ENCODE data around the gene BUD31. TPM values are rescaled to one million over a fixed set of nuclear protein-coding genes. Genes with fewer than 3 reads are reported as not detected.

BUD31 gene
- total and polyA plus RNA-seq, 4 donors, result 64.9 to 125 (median 112) TPM

DNA sequence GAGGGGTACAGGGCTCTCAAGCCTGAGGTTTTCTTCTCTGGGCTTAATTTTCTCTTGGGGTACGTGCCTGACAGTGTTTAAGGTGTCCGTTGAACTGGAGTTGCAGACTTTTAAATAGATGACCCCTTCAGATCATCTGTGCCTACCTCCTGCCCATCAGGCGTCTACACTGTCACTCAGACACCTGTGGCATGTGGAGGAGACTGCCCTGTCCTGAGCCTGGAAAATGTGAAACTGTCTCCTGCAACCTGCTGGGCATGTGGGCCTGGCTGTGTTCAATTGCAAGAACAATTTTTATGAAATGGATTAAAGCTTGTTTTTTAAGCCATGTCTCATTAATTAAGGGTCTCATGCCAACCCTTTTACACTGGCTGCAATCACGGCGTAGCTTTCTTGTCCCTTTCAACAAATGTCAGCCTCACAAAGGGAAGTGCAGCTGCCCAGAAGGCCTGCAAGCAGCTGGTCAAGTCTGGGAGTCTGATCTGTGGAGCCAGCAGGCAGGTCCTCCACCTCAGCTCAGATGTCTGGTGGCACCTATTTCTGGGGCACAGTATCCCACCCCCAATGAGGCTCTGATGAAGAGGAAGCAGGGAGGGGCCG, 48.4 kb downstream of the BUD31 start:
- Histone ChIP-seq H3K9me3 (ENCODE audit: control insufficient read depth, insufficient read depth, low read length) (no peaks in the 10 kb centered on the region), H3K27me3 (ENCODE audit: control insufficient read depth, insufficient read depth, low read length) (no peaks in the 10 kb centered on the region), H3K4me3 (ENCODE audit: low read depth, low read length) (no peak overlapping the region), H3K4me1 (ENCODE audit: control insufficient read depth, insufficient read depth, low read length) (peaks cover 22% of the 10 kb centered on the region), H3K36me3 (ENCODE audit: control insufficient read depth, insufficient read depth, low read length) (peaks cover 85% of the 10 kb centered on the region), H3K27ac (ENCODE audit: low read depth, low read length) (no peak overlapping the region)
- no peak for DNase-seq (ENCODE audit: low read depth in 4 of 6, low spot score in 6 of 6)
- WGBS (ENCODE audit: insufficient coverage), result no CpG with 5 or more reads among the region's 6 CpGs

DNA sequence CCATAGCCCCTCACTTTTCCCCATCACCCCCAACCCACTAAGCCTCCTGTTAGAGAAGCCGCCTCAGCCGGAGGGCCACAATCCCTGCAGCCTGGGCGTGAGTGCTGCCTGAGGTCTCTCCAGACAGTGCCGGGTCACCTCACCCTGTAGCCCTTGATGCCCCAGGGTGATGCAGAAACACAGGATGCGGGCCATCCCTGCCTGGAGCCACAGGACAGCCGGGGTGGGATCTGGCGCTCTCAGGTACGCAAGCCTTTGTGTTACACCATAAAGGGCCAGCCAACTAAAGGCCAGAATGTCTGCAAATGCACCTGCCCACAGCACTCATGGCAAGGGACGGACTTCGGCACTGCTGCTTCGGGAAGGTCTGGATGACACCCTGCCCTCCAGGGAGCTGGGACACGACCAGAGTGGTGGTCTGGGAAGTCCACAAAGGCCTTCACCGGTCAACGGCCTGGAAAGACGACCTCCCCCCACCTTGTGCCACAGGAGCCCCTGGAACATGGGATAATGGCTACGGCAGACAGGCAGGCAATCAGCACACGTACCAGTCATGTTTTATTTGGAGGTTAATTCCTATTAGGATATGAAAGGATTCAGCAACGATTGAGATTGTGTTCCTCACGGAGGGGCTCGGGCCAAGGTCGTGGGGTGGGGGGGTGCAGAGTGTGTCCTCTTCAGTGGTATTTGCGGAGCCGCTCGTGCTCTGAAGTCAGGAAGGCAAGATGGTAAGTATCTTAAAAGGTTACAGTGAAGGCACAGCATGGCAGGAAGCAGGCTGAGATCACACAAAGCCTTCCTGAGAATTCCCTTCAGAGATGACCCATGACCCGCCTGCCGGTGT, 49.1 kb downstream of the BUD31 start:
- peaks cover 22% of the 10 kb centered on the region for H3K4me1 ChIP-seq (ENCODE audit: control insufficient read depth, insufficient read depth, low read length)
- no peak overlapping the region for H3K27ac ChIP-seq (ENCODE audit: low read depth, low read length)
- DNase-seq (ENCODE audit: low read depth in 4 of 6, low spot score in 6 of 6), result no peak
- peaks cover 82% of the 10 kb centered on the region for H3K36me3 ChIP-seq (ENCODE audit: control insufficient read depth, insufficient read depth, low read length)
- H3K27me3 ChIP-seq (ENCODE audit: control insufficient read depth, insufficient read depth, low read length), result no peaks in the 10 kb centered on the region
- H3K9me3 ChIP-seq (ENCODE audit: control insufficient read depth, insufficient read depth, low read length), result no peaks in the 10 kb centered on the region
- WGBS (ENCODE audit: insufficient coverage), result 87% methylated on average over 25 of the region's 26 CpGs
- H3K4me3 ChIP-seq (ENCODE audit: low read depth, low read length), result no peak overlapping the region

GRCh38 chr7:99459087-99459486, 50.3 kb downstream of the BUD31 start:
- WGBS (ENCODE audit: insufficient coverage), result 94% methylated on average over 5 of the region's 8 CpGs
- Histone ChIP-seq H3K4me1 (ENCODE audit: control insufficient read depth, insufficient read depth, low read length) (peaks cover 22% of the 10 kb centered on the region), H3K4me3 (ENCODE audit: low read depth, low read length) (no peak overlapping the region), H3K27ac (ENCODE audit: low read depth, low read length) (no peak overlapping the region), H3K27me3 (ENCODE audit: control insufficient read depth, insufficient read depth, low read length) (no peaks in the 10 kb centered on the region), H3K9me3 (ENCODE audit: control insufficient read depth, insufficient read depth, low read length) (no peaks in the 10 kb centered on the region), H3K36me3 (ENCODE audit: control insufficient read depth, insufficient read depth, low read length) (peaks cover 74% of the 10 kb centered on the region)
- DNase-seq (ENCODE audit: low read depth in 4 of 6, low spot score in 6 of 6), result no peak

DNA sequence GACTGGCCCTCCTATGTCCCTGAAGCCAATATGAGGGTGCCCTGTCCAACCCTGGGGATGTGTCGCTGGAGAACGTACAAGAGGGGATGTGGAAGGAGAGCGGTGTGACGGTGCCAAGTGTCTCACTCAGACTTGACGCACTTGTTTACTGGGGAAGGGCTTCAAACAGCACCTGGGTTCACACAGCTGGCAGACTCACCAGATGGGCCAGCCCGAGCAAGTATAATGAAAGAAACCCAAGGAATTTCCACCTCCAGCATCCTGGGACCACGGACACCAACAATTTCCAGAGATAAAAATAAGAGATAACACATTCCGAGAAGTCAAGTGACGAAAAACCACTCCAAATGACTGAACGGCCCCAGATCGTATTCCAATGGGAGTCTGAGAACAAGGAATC, 51.9 kb downstream of the BUD31 start:
- Histone ChIP-seq H3K4me1 (ENCODE audit: control insufficient read depth, insufficient read depth, low read length) (peaks cover 32% of the 10 kb centered on the region), H3K27me3 (ENCODE audit: control insufficient read depth, insufficient read depth, low read length) (no peaks in the 10 kb centered on the region), H3K4me3 (ENCODE audit: low read depth, low read length) (no peak overlapping the region), H3K9me3 (ENCODE audit: control insufficient read depth, insufficient read depth, low read length) (no peaks in the 10 kb centered on the region), H3K27ac (ENCODE audit: low read depth, low read length) (no peak overlapping the region), H3K36me3 (ENCODE audit: control insufficient read depth, insufficient read depth, low read length) (peaks cover 64% of the 10 kb centered on the region)
- no peak for DNase-seq (ENCODE audit: low read depth in 4 of 6, low spot score in 6 of 6)
- WGBS (ENCODE audit: insufficient coverage), result 90% methylated on average over 9 of the region's 11 CpGs

- DNase-seq (ENCODE audit: low read depth in 4 of 6, low spot score in 6 of 6), result no peak
- no peak overlapping the region for H3K4me3 ChIP-seq (ENCODE audit: low read depth, low read length)
- no peaks in the 10 kb centered on the region for H3K9me3 ChIP-seq (ENCODE audit: control insufficient read depth, insufficient read depth, low read length)
- peaks cover 58% of the 10 kb centered on the region for H3K36me3 ChIP-seq (ENCODE audit: control insufficient read depth, insufficient read depth, low read length)
- 94% methylated on average over 2 of the region's 2 CpGs for WGBS (ENCODE audit: insufficient coverage)
- peaks cover 31% of the 10 kb centered on the region for H3K4me1 ChIP-seq (ENCODE audit: control insufficient read depth, insufficient read depth, low read length)
- H3K27me3 ChIP-seq (ENCODE audit: control insufficient read depth, insufficient read depth, low read length), result no peaks in the 10 kb centered on the region
- no peak overlapping the region for H3K27ac ChIP-seq (ENCODE audit: low read depth, low read length)
Observed at GRCh38 chr7:99461221-99461620, 52.5 kb downstream of the BUD31 start.

DNA sequence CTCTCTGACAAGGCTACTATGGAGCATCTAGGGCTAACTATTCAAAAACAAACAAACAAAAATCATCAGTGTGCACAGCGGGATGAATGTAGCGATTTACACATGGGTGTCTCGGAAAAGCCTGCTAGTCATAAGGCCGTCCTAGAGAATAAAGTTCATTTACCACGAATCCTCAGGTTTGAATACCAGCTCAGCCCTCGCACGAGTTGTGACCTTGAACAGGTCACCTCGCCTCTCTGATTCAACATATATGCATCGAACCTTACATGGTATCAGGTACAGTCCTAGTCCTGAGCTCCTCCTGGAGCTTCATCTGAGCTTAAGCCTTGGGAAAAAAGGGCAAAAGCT, 56.6 kb downstream of the BUD31 start:
- WGBS (ENCODE audit: insufficient coverage), result 13% methylated on average over 9 of the region's 9 CpGs
- Histone ChIP-seq H3K27ac (ENCODE audit: low read depth, low read length) (peak overlapping the region; percentile 85), H3K27me3 (ENCODE audit: control insufficient read depth, insufficient read depth, low read length) (no peaks in the 10 kb centered on the region), H3K4me1 (ENCODE audit: control insufficient read depth, insufficient read depth, low read length) (peaks cover 20% of the 10 kb centered on the region), H3K36me3 (ENCODE audit: control insufficient read depth, insufficient read depth, low read length) (peaks cover 20% of the 10 kb centered on the region), H3K4me3 (ENCODE audit: low read depth, low read length) (peak overlapping the region; percentile 88), H3K9me3 (ENCODE audit: control insufficient read depth, insufficient read depth, low read length) (no peaks in the 10 kb centered on the region)
- no peak for DNase-seq (ENCODE audit: low read depth in 4 of 6, low spot score in 6 of 6)

GRCh38 chr7:99468336-99468918, 59.7 kb downstream of the BUD31 start:
- Histone ChIP-seq H3K27me3 (ENCODE audit: control insufficient read depth, insufficient read depth, low read length) (no peaks in the 10 kb centered on the region), H3K4me1 (ENCODE audit: control insufficient read depth, insufficient read depth, low read length) (peaks cover 21% of the 10 kb centered on the region), H3K27ac (ENCODE audit: low read depth, low read length) (no peak overlapping the region), H3K9me3 (ENCODE audit: control insufficient read depth, insufficient read depth, low read length) (no peaks in the 10 kb centered on the region), H3K4me3 (ENCODE audit: low read depth, low read length) (no peak overlapping the region), H3K36me3 (ENCODE audit: control insufficient read depth, insufficient read depth, low read length) (peaks cover 7% of the 10 kb centered on the region)
- DNase-seq (ENCODE audit: low read depth in 4 of 6, low spot score in 6 of 6), result no peak
- 87% methylated on average over 27 of the region's 29 CpGs for WGBS (ENCODE audit: insufficient coverage)

Other genes with a start within 250 kb of the BUD31 start
- gene KPNA7, start 200.9 kb upstream of the BUD31 start, total RNA-seq, result not detected
- not detected for gene KPNA7, start 200.9 kb upstream of the BUD31 start, polyA plus RNA-seq (ENCODE audit: insufficient read length in 2 of 2)
- gene MYH16, start 136.1 kb upstream of the BUD31 start, total RNA-seq, result not detected
- under 1 TPM in 1 of 2 donors, not detected in 1; 0.26 TPM for gene MYH16, start 136.1 kb upstream of the BUD31 start, polyA plus RNA-seq (ENCODE audit: insufficient read length in 2 of 2)
- gene ARPC1A, start 83.1 kb upstream of the BUD31 start, total RNA-seq, result 10 to 100 TPM; 82.4 to 99.9 TPM
- 100 to 1,000 TPM; 141 to 147 TPM for gene ARPC1A, start 83.1 kb upstream of the BUD31 start, polyA plus RNA-seq (ENCODE audit: insufficient read length in 2 of 2)
- 100 to 1,000 TPM in 1 of 2 donors, 10 to 100 TPM in 1; 63.3 to 110 TPM for gene ARPC1B, start 34.2 kb upstream of the BUD31 start, total RNA-seq
- gene ARPC1B, start 34.2 kb upstream of the BUD31 start, polyA plus RNA-seq (ENCODE audit: insufficient read length in 2 of 2), result 10 to 100 TPM; 34.0 to 45.4 TPM
- 10 to 100 TPM; 19.3 to 80.8 TPM for gene PDAP1, start 372 bp upstream of the BUD31 start, total RNA-seq
- 100 to 1,000 TPM; 195 to 213 TPM for gene PDAP1, start 372 bp upstream of the BUD31 start, polyA plus RNA-seq (ENCODE audit: insufficient read length in 2 of 2)
- 1 to 10 TPM; 5.3 to 6.8 TPM for gene PTCD1, start 29.8 kb downstream of the BUD31 start, total RNA-seq
- 1 to 10 TPM; 5.3 to 6.9 TPM for gene PTCD1, start 29.8 kb downstream of the BUD31 start, polyA plus RNA-seq (ENCODE audit: insufficient read length in 2 of 2)
- gene CPSF4, start 30.0 kb downstream of the BUD31 start, total RNA-seq, result 10 to 100 TPM; 19.6 to 38.0 TPM
- gene CPSF4, start 30.0 kb downstream of the BUD31 start, polyA plus RNA-seq (ENCODE audit: insufficient read length in 2 of 2), result 10 to 100 TPM; 51.6 to 60.9 TPM
- gene ATP5MF, start 57.2 kb downstream of the BUD31 start, total RNA-seq, result 100 to 1,000 TPM; 283 to 529 TPM
- gene ATP5MF, start 57.2 kb downstream of the BUD31 start, polyA plus RNA-seq (ENCODE audit: insufficient read length in 2 of 2), result 100 to 1,000 TPM; 546 to 573 TPM
- gene ZNF789, start 63.9 kb downstream of the BUD31 start, total RNA-seq, result 10 to 100 TPM; 16.5 to 20.8 TPM
- 10 to 100 TPM; 26.8 to 53.8 TPM for gene ZNF789, start 63.9 kb downstream of the BUD31 start, polyA plus RNA-seq (ENCODE audit: insufficient read length in 2 of 2)
- gene ZNF394, start 91.3 kb downstream of the BUD31 start, total RNA-seq, result 10 to 100 TPM; 25.3 to 30.7 TPM
- gene ZNF394, start 91.3 kb downstream of the BUD31 start, polyA plus RNA-seq (ENCODE audit: insufficient read length in 2 of 2), result 10 to 100 TPM; 10.6 to 15.0 TPM
- 10 to 100 TPM; 14.6 to 17.3 TPM for gene ZKSCAN5, start 95.7 kb downstream of the BUD31 start, total RNA-seq
- 10 to 100 TPM; 14.9 TPM for gene ZKSCAN5, start 95.7 kb downstream of the BUD31 start, polyA plus RNA-seq (ENCODE audit: insufficient read length in 2 of 2)
- gene FAM200A, start 143.1 kb downstream of the BUD31 start, total RNA-seq, result 10 to 100 TPM; 11.6 to 12.4 TPM
- gene FAM200A, start 143.1 kb downstream of the BUD31 start, polyA plus RNA-seq (ENCODE audit: insufficient read length in 2 of 2), result 10 to 100 TPM; 12.6 to 13.0 TPM
- 10 to 100 TPM; 76.5 to 93.3 TPM for gene ZNF655, start 149.7 kb downstream of the BUD31 start, total RNA-seq
- 10 to 100 TPM; 50.0 to 67.0 TPM for gene ZNF655, start 149.7 kb downstream of the BUD31 start, polyA plus RNA-seq (ENCODE audit: insufficient read length in 2 of 2)
- 1 to 10 TPM in 1 of 2 donors, under 1 TPM in 1; 0.20 to 1.4 TPM for gene TMEM225B, start 189.3 kb downstream of the BUD31 start, total RNA-seq
- 1 to 10 TPM in 1 of 2 donors, under 1 TPM in 1; 0.59 to 1.4 TPM for gene TMEM225B, start 189.3 kb downstream of the BUD31 start, polyA plus RNA-seq (ENCODE audit: insufficient read length in 2 of 2)
- gene ZSCAN25, start 208.0 kb downstream of the BUD31 start, total RNA-seq, result 10 to 100 TPM; 11.7 to 16.3 TPM
- 10 to 100 TPM; 12.9 to 13.1 TPM for gene ZSCAN25, start 208.0 kb downstream of the BUD31 start, polyA plus RNA-seq (ENCODE audit: insufficient read length in 2 of 2)